Uterus (tissue), 4 donors: ENCODE data around the gene DPP10. TPM values are rescaled to one million over a fixed set of nuclear protein-coding genes. Genes with fewer than 3 reads are reported as not detected.

Experiments
- DNase-seq, 2 donors: peaks; one replicate each; pipeline ENCODE4 v3.0.0-alpha.2; 2019 to 2020
- H3K27ac ChIP-seq, 2 donors: fragments of 200-600 bp; sonication (generic); 1 replicate in 1 of 2; 2 replicates in 1 of 2; pipeline ENCODE4 v1.5.1; 2016 to 2018
- H3K27me3 ChIP-seq, 2 donors: fragments of 200-600 bp; sonication (generic); one replicate each; pipeline ENCODE4 v1.5.1; 2018 to 2019; ENCODE audit warnings: control low read depth in 1 of 2
- H3K36me3 ChIP-seq, 2 donors: fragments of 200-600 bp; sonication (generic); one replicate each; pipeline ENCODE4 v1.5.1; 2019; ENCODE audit warnings: control low read depth in 1 of 2
- H3K4me1 ChIP-seq, 2 donors: fragments of 200-600 bp; sonication (generic); one replicate each; pipeline ENCODE4 v1.5.1; 2018 to 2019; ENCODE audit warnings: control low read depth in 1 of 2
- H3K4me3 ChIP-seq, 2 donors: fragments of 200-600 bp; sonication (generic); 1 replicate in 1 of 2; 2 replicates in 1 of 2; pipeline ENCODE4 v1.5.1; 2018 to 2019; ENCODE audit warnings: mild to moderate bottlenecking in 1 of 2
- H3K9me3 ChIP-seq, 2 donors: fragments of 200-600 bp; sonication (generic); one replicate each; pipeline ENCODE4 v1.5.1; 2019; ENCODE audit warnings: control low read depth in 1 of 2
- POLR2A ChIP-seq, 2 donors: fragments of 450-650 bp; IDR thresholded peaks; one replicate each; pipeline ENCODE4 v1.6.1; 2016; ENCODE audit warnings: antibody characterized with exemption in 2 of 2, mild to moderate bottlenecking in 1 of 2, moderate library complexity in 1 of 2
- intact Hi-C: fragments of 100-400 bp; cut with DNase I; formaldehyde crosslinking; loops from one replicate; pipeline ENCODE4 v1.15.1; 2023; ENCODE audit warnings: low total_unique reads
- total RNA-seq, 4 donors: library from RNA; depleted of rRNA in 3 of 4; stranded (reverse); fragments of >200 nt in 3 of 4; gene quantifications; one replicate each; pipeline versions ENCODE4 v1.1.0 to v1.2.4, GENCODE V29; 2014 to 2023
- TF ChIP-seq, protein P1 (sequence below), 4 experiments: fragments of 200-600 bp in 2 of 4; fragments of 450-650 bp in 2 of 4; sonication (generic) in 2 of 4; IDR thresholded peaks; one replicate each; pipeline ENCODE4 v1.5.1; 2016 to 2019; ENCODE audit warnings: antibody characterized with exemption in 4 of 4, mild to moderate bottlenecking in 2 of 4, moderate library complexity in 1 of 4
- donor health status: DM: yes; HTN: yes; CAD: no.

The DPP10 gene
- total RNA-seq, 4 donors from 2014 or later = 33.0 TPM; not detected in 3

DNA sequence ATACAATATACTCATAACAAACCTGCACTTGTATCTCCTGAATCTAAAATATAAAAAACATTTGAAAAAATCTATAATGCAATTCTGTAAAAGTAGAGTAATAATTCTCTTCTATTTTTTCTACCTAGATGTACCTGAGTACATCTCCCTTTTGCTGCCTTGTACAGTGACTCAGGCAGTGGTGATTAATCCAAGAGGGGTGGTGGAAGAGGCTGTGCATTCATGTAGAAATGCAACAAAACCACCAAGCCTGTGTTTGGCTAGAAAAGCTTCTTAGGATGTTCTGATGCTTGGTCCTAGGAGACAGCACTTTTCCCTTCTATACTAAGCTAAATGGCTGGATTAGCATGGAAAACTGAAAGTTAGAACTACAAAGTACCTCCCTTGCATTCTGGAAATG is 245.8 kb downstream of the DPP10 start:
- no peak for DNase-seq
- no peak for TF ChIP-seq POLR2A (IDR thresholded peaks at IDR 0.05)
- TF ChIP-seq, protein P1, sequence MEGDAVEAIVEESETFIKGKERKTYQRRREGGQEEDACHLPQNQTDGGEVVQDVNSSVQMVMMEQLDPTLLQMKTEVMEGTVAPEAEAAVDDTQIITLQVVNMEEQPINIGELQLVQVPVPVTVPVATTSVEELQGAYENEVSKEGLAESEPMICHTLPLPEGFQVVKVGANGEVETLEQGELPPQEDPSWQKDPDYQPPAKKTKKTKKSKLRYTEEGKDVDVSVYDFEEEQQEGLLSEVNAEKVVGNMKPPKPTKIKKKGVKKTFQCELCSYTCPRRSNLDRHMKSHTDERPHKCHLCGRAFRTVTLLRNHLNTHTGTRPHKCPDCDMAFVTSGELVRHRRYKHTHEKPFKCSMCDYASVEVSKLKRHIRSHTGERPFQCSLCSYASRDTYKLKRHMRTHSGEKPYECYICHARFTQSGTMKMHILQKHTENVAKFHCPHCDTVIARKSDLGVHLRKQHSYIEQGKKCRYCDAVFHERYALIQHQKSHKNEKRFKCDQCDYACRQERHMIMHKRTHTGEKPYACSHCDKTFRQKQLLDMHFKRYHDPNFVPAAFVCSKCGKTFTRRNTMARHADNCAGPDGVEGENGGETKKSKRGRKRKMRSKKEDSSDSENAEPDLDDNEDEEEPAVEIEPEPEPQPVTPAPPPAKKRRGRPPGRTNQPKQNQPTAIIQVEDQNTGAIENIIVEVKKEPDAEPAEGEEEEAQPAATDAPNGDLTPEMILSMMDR (IDR thresholded peaks at IDR 0.05) = no peak
- no peaks in the 10 kb centered on the region for H3K9me3 ChIP-seq
- no peaks in the 10 kb centered on the region for H3K36me3 ChIP-seq
- no peak overlapping the region for H3K4me3 ChIP-seq
- H3K27ac ChIP-seq = no peak overlapping the region
- H3K4me1 ChIP-seq = no peaks in the 10 kb centered on the region
- no peaks in the 10 kb centered on the region for H3K27me3 ChIP-seq
- intact Hi-C loops = no loop called here

DNA sequence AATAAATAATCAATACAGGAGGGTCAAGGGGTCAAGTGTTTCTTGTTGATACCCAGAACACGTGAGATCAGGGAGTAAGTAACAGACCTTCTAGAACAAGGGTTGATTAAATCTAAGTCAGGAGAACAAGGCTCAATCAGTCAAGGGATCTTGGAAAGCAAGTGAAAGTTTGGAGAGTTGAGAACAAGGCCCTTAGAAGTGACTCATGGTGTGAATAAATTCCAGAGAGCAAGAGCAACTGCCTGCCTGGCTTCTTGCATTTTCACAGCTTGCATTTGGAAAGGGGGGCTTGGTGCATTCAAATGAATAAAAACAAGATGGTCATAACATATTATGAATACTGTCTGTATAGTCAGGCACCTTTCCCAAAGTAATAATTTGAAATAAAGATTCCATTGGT is 256.1 kb downstream of the DPP10 start:
- Histone ChIP-seq H3K27ac (no peak overlapping the region), H3K9me3 (no peaks in the 10 kb centered on the region), H3K4me3 (no peak overlapping the region), H3K4me1 (no peaks in the 10 kb centered on the region), H3K36me3 (no peaks in the 10 kb centered on the region), H3K27me3 (no peaks in the 10 kb centered on the region)
- TF ChIP-seq POLR2A (IDR thresholded peaks at IDR 0.05) = no peak
- TF ChIP-seq, protein P1 (IDR thresholded peaks at IDR 0.05) = no peak
- intact Hi-C loops = no loop called here
- no peak for DNase-seq

DNA sequence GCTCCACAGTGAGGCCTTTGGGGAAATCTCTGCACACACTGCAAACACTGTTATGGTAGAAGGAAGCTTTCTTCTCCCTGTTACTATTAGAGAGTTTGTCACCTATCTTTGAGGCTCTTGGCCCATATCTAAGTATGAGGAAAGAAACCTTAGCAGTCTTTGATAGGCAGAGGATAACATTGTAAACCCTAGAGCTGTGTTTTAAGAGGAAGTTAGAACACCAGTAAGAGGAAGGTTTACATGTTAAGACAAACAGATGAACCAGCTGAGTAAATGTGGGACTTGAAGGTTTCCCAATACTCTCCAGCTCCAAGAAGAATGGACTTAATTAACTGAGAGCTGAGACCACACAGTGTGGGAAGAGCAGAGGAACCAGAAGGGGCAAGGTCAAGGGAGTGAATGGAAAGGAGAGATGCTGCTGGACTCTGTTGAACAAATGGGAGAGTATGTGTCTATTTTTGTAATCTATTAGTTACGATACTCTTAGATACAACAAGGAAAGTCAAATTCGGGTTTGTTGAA is 257.0 kb downstream of the DPP10 start:
- no peaks in the 10 kb centered on the region for H3K9me3 ChIP-seq
- H3K27ac ChIP-seq = no peak overlapping the region
- no peaks in the 10 kb centered on the region for H3K4me1 ChIP-seq
- intact Hi-C loops = no loop called here
- H3K36me3 ChIP-seq = no peaks in the 10 kb centered on the region
- no peak for TF ChIP-seq POLR2A (IDR thresholded peaks at IDR 0.05)
- TF ChIP-seq, protein P1 (IDR thresholded peaks at IDR 0.05) = no peak
- no peak for DNase-seq
- no peak overlapping the region for H3K4me3 ChIP-seq
- no peaks in the 10 kb centered on the region for H3K27me3 ChIP-seq

DNA sequence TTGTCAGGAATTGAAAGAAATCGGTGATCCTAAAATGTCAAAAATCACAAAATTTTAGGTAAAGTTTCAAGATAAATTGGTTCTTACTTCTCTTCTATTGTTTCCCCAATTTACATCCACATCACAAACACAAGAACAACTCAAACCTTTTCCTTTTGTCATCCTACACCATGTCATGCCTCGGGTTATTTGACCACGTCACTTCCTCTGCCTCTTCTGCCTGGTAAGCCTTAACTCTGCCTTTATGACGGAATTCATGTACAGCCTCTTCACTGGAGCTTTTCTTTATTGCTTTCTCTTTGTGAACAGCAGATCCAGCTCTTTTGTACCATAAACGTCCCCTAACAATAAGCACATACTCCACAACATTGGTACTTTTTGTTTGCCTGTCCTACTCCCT is 258.0 kb downstream of the DPP10 start:
- no peak for DNase-seq
- no peak overlapping the region for H3K27ac ChIP-seq
- H3K36me3 ChIP-seq = no peaks in the 10 kb centered on the region
- H3K27me3 ChIP-seq = no peaks in the 10 kb centered on the region
- intact Hi-C loops = no loop called here
- H3K9me3 ChIP-seq = no peaks in the 10 kb centered on the region
- no peak overlapping the region for H3K4me3 ChIP-seq
- no peak for TF ChIP-seq POLR2A (IDR thresholded peaks at IDR 0.05)
- TF ChIP-seq, protein P1 (IDR thresholded peaks at IDR 0.05) = no peak
- H3K4me1 ChIP-seq = no peaks in the 10 kb centered on the region

DNA sequence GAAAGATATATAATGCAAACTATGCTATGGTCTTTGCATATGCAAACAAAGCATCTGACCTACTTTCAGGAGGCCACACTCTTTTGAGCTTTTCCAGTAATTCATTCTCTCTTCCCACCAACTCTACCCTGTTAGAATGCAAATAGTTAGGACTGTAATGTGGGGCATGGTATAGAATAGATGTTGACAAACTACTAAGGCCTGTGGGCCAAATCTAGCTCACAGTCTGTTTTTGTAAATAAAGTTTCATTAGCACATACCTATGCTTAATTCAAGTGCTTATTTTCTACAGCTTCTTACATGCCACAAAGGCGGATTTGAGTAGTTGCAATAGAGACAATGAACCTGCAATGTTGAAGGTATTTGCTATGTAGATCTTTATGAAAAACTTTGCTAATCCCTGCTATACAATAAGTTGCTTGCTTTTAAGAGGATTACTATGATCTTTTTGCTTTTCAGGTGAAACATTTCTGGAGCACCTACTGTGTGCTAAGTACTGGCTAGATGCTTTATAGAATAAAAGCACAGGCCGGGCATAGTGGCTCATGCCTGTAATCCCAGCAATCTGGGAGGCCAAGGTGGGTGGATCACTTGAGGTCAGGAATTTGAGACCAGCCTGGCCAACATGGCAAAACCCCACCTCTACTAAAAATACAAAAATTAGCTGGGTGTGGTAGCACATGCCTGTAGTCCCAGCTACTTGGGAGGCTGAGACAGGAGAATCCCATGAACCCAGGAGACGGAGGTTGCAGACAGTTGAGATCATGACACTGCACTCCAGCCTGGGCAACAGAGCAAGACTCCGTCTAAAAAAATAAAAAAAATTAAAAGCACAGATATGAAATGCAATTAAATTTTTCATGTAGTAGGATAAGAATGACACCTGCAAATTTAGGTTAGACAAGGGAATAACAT is 267.8 kb downstream of the DPP10 start:
- H3K27ac ChIP-seq = no peak overlapping the region
- no peaks in the 10 kb centered on the region for H3K9me3 ChIP-seq
- DNase-seq = no peak
- H3K36me3 ChIP-seq = no peaks in the 10 kb centered on the region
- H3K27me3 ChIP-seq = no peaks in the 10 kb centered on the region
- intact Hi-C loops = no loop called here
- no peak for TF ChIP-seq POLR2A (IDR thresholded peaks at IDR 0.05)
- TF ChIP-seq, protein P1 (IDR thresholded peaks at IDR 0.05) = no peak
- H3K4me3 ChIP-seq = no peak overlapping the region
- H3K4me1 ChIP-seq = no peaks in the 10 kb centered on the region
